BLaER1 (cell line): ENCODE measurements around the gene CYP2S1.
"Not testable (repeated sequence)": the region's sequence is repeated elsewhere in the genome, so short reads cannot be mapped to it uniquely, and the experiment has no call there.

Experiments used
- H3K27ac ChIP-seq: shearing (Covaris generic); formaldehyde crosslinking; 2 replicates; pipeline ENCODE4 v1.8.1; 2022
- H3K27me3 ChIP-seq: shearing (Covaris generic); formaldehyde crosslinking; 2 replicates; pipeline ENCODE4 v1.8.1; 2022
- H3K36me3 ChIP-seq: shearing (Covaris generic); formaldehyde crosslinking; 2 replicates; pipeline ENCODE4 v1.8.1; 2022
- H3K4me1 ChIP-seq: shearing (Covaris generic); formaldehyde crosslinking; 2 replicates; pipeline ENCODE4 v1.8.1; 2022
- H3K4me2 ChIP-seq: shearing (Covaris generic); formaldehyde crosslinking; 2 replicates; pipeline ENCODE4 v1.8.1; 2022
- H3K4me3 ChIP-seq: shearing (Covaris generic); formaldehyde crosslinking; 2 replicates; pipeline ENCODE4 v1.8.1; 2022
- H3K9ac ChIP-seq: shearing (Covaris generic); formaldehyde crosslinking; 2 replicates; pipeline ENCODE4 v1.8.1; 2022
- H3K9me3 ChIP-seq: shearing (Covaris generic); formaldehyde crosslinking; 2 replicates; pipeline ENCODE4 v1.8.1; 2022
- H4K20me1 ChIP-seq: shearing (Covaris generic); formaldehyde crosslinking; 2 replicates; pipeline ENCODE4 v1.8.1; 2022
- Cebpa-rat ChIP-seq: shearing (Covaris generic); IDR thresholded peaks from 2 replicates; pipeline ENCODE4 v1.8.1; 2022

CYP2S1 gene

DNA sequence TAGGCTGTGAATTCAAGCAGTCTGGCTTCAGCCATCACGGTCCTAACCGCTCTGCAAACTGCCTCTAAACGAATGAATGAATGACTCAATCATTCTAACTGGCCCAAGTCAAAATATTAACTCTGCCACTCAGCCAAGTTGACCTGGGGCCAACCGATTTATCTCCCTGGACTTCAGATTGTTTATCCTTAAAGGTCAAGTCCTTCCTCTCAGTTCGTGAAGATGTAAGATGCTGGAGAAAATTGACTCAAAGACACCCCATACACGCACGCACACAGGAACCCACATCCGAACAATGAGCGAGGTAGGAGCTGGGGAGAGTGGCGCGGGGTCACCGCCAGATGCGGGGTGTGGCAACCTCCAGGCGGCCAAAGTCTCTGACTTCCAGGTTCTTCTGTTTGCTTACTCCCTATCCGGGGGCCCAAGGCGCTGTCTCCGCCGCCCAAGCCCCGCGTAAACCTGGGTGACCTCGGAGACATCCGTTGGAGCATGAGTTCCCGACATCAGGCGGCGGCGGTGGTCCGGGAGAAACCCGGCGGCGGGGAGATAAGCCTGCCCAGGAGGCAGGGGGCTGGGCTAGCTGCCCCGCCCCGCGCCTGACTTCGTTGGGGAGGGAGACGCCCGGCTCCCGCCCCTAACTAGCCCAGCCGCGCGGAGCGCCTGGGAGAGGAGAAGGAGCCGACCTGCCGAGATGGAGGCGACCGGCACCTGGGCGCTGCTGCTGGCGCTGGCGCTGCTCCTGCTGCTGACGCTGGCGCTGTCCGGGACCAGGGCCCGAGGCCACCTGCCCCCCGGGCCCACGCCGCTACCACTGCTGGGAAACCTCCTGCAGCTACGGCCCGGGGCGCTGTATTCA lies at the start of gene CYP2S1:
Gene CYP2S1 (plus strand): TSS at position 646 of the 856 bp plus-strand sequence. CDS start 46 bp downstream, at position 692.
- Histone ChIP-seq H3K9ac (no peak within 1 kb of the TSS), H3K27me3 (peaks cover 27% of the 10 kb centered on the region), H3K9me3 (no peaks in the 10 kb centered on the region), H3K27ac (no peak within 1 kb of the TSS), H3K4me3 (no peak within 1 kb of the TSS), H3K36me3 (no peaks in the 10 kb centered on the region), H3K4me2 (peak within 1 kb of the TSS; percentile 54), H3K4me1 (peaks cover 10% of the 10 kb centered on the region), H4K20me1 (no peaks in the 10 kb centered on the region)
- no peak for TF ChIP-seq Cebpa-rat

GRCh38 chr19:41144403-41144802 lies 48.6 kb upstream of the CYP2S1 start:
- Histone ChIP-seq H3K27me3 (no peaks in the 10 kb centered on the region), H3K27ac (no peak overlapping the region), H4K20me1 (no peaks in the 10 kb centered on the region), H3K9ac (no peak overlapping the region), H3K36me3 (no peaks in the 10 kb centered on the region), H3K4me3 (no peak overlapping the region), H3K9me3 (no peaks in the 10 kb centered on the region), H3K4me2 (no peak overlapping the region), H3K4me1 (no peaks in the 10 kb centered on the region)
- no peak for TF ChIP-seq Cebpa-rat

DNA sequence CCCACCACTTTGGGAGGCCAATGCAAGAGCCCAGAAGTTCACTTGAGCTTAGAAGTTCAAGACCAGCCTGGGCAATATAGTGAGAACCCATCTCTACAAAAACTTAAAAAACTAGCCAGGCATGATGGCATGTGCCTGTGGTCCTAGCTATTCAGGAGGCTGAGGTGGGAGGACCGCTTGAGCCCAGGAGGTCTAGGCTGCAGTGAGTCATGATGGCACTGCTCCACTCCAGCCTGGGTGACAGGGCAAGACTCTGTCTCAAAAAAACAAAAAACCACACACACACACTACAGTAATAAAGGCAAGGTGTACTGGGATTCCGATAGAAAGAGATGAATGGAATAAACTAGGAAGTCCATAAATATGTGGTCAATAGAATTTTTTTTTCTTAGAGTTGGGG lies 43.2 kb upstream of the CYP2S1 start:
- Histone ChIP-seq H3K4me2 (no peak overlapping the region), H3K36me3 (no peaks in the 10 kb centered on the region), H4K20me1 (no peaks in the 10 kb centered on the region), H3K4me1 (no peaks in the 10 kb centered on the region), H3K4me3 (no peak overlapping the region), H3K27me3 (no peaks in the 10 kb centered on the region), H3K9ac (no peak overlapping the region), H3K27ac (no peak overlapping the region), H3K9me3 (no peaks in the 10 kb centered on the region)
- no peak for TF ChIP-seq Cebpa-rat

DNA sequence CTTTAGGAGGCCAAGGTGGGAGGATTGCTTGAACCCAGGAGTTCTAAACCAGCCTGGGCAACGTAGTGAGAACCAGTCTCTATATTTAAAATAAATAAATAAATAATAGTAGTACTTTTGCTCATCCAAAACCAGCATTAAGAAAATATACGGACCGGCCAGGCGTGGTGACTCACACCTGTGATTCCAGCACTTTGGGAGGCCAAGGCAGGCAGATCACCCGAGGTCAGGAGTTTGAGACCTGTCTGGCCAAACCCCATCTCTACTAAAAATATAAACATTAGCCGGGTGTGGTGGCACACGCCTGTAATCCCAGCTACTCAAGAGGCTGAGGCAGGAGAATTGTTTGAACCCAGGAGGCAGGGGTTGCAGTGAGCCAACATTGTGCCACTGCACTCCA lies 42.0 kb upstream of the CYP2S1 start:
- not testable (repeated sequence) for H4K20me1 ChIP-seq, H3K4me2 ChIP-seq, H3K4me1 ChIP-seq

DNA sequence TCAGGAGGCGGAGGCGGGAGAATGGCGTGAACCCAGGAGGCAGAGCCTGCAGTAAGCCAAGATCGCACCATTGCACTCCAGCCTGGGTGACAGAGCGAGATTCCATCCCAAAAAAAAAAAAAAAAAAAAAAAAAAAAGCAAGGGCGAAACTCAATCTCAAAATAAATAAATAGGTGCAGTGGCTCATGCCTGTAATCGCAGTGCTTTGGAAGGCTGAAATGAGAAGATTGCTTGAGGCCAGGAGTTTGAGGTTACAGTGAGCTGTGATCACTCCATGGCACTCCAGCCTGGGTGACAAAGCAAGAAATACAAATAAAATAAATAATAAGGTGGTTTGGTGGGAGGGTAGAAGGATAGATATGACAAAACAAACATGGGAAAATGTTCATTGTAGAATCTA lies 39.0 kb upstream of the CYP2S1 start:
- no peak overlapping the region for H3K27ac ChIP-seq

More for the DNA sequence above, 42.0 kb upstream of the CYP2S1 start:
- not testable (repeated sequence) for H3K9ac ChIP-seq, H3K27me3 ChIP-seq, H3K9me3 ChIP-seq, H3K27ac ChIP-seq, H3K36me3 ChIP-seq, H3K4me3 ChIP-seq

GRCh38 chr19:41156207-41156606 lies 36.8 kb upstream of the CYP2S1 start:
- Histone ChIP-seq H3K9me3 (peaks cover 17% of the 10 kb centered on the region), H3K36me3 (no peaks in the 10 kb centered on the region), H3K27ac (no peak overlapping the region), H3K4me2 (no peak overlapping the region), H3K4me1 (no peaks in the 10 kb centered on the region), H3K27me3 (no peaks in the 10 kb centered on the region), H3K9ac (no peak overlapping the region), H4K20me1 (no peaks in the 10 kb centered on the region), H3K4me3 (no peak overlapping the region)
- no peak for TF ChIP-seq Cebpa-rat

More for the DNA sequence above, 39.0 kb upstream of the CYP2S1 start:
- no peaks in the 10 kb centered on the region for H3K4me1 ChIP-seq
- H3K9ac ChIP-seq, result no peak overlapping the region
- no peaks in the 10 kb centered on the region for H3K27me3 ChIP-seq
- no peaks in the 10 kb centered on the region for H3K36me3 ChIP-seq
- no peak overlapping the region for H3K4me2 ChIP-seq
- peaks cover 17% of the 10 kb centered on the region for H3K9me3 ChIP-seq
- H4K20me1 ChIP-seq, result no peaks in the 10 kb centered on the region
- no peak for TF ChIP-seq Cebpa-rat
- no peak overlapping the region for H3K4me3 ChIP-seq

- Histone ChIP-seq H3K4me2 (no peak overlapping the region), H3K27me3 (no peaks in the 10 kb centered on the region), H3K27ac (no peak overlapping the region), H3K9me3 (peaks cover 17% of the 10 kb centered on the region), H3K4me1 (no peaks in the 10 kb centered on the region), H3K36me3 (no peaks in the 10 kb centered on the region), H4K20me1 (no peaks in the 10 kb centered on the region), H3K4me3 (no peak overlapping the region), H3K9ac (no peak overlapping the region)
- TF ChIP-seq Cebpa-rat, result no peak
Observed at GRCh38 chr19:41159881-41160280, 33.1 kb upstream of the CYP2S1 start.

DNA sequence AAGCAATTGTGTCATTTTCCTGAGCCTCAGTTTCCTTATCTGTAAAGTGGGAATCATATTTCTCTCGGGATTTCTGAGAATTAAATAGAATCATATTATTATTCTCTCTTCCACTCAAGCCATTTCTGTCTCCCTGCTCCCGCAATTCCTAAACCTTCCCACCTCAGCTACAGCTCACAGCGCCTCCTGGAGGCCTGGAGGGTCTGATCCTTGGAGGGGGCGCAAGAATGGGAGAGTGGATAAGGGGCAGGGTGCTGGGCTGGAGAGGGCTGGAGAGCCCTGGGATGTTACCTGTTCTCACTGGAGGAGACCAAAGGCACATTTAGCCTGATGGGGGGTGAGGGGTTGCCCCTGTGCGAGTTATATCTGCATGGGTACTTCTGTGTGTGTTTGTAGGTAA lies 31.1 kb upstream of the CYP2S1 start:
- Histone ChIP-seq H3K27me3 (no peaks in the 10 kb centered on the region), H3K36me3 (no peaks in the 10 kb centered on the region), H3K4me2 (no peak overlapping the region), H3K4me3 (no peak overlapping the region), H3K9me3 (peaks cover 3% of the 10 kb centered on the region), H3K27ac (no peak overlapping the region), H3K4me1 (no peaks in the 10 kb centered on the region), H3K9ac (no peak overlapping the region), H4K20me1 (no peaks in the 10 kb centered on the region)
- TF ChIP-seq Cebpa-rat, result no peak

GRCh38 chr19:41166944-41167804 lies 25.8 kb upstream of the CYP2S1 start:
- H3K27ac ChIP-seq, result no peak overlapping the region
- no peaks in the 10 kb centered on the region for H4K20me1 ChIP-seq
- no peaks in the 10 kb centered on the region for H3K36me3 ChIP-seq
- no peak for TF ChIP-seq Cebpa-rat
- H3K27me3 ChIP-seq, result no peaks in the 10 kb centered on the region
- no peaks in the 10 kb centered on the region for H3K9me3 ChIP-seq
- no peak overlapping the region for H3K9ac ChIP-seq
- no peak overlapping the region for H3K4me2 ChIP-seq
- H3K4me3 ChIP-seq, result no peak overlapping the region
- no peaks in the 10 kb centered on the region for H3K4me1 ChIP-seq
